A673 (cell line): ENCODE data around the gene GNAT1. TPM values are rescaled to one million over a fixed set of nuclear protein-coding genes. Genes with fewer than 3 reads are reported as not detected.

ENCODE experiments used
- BruUV-seq: library from RNA; stranded (reverse); fragments of 400-500 nt; replicated peaks from 2 replicates; lab custom pipeline; 2021; lab: Mats Ljungman, UMichigan
- CTCF ChIA-PET: fragments of 300-600 bp; sonication (Branson Sonifier 250); formaldehyde crosslinking; loops from one replicate; lab custom pipeline; 2022; ENCODE audit warnings: antibody characterized with exemption; lab: Charles Lee
- POLR2A ChIA-PET: fragments of 300-600 bp; sonication (Branson Sonifier 250); formaldehyde crosslinking; loops from one replicate; lab custom pipeline; 2022; ENCODE audit warnings: antibody characterized with exemption; ENCODE audit not compliant: low non-redundant PET; lab: Charles Lee
- DNase-seq: peaks from one replicate; pipeline ENCODE4 v3.0.0-alpha.2; 2015; ENCODE audit warnings: low spot score
- H3K27ac ChIP-seq: fragments of 200-600 bp; sonication (generic); 2 replicates; pipeline ENCODE4 v1.5.1; 2016; ENCODE audit warnings: mixed run types, low read depth, mild to moderate bottlenecking, mixed read lengths, antibody characterized with exemption, low read length; ENCODE audit not compliant: poor library complexity, severe bottlenecking
- H3K27me3 ChIP-seq: fragments of 200-600 bp; sonication (generic); replicated peaks from 2 replicates; pipeline ENCODE4 v1.6.1; 2017; ENCODE audit warnings: mixed run types, low read depth, mild to moderate bottlenecking, mixed read lengths, antibody characterized with exemption, low read length; ENCODE audit not compliant: insufficient read depth, poor library complexity
- H3K36me3 ChIP-seq: fragments of 200-600 bp; sonication (generic); 2 replicates; pipeline ENCODE4 v1.6.1; 2016; ENCODE audit warnings: mixed run types, mild to moderate bottlenecking, mixed read lengths, antibody characterized with exemption, low read length; ENCODE audit not compliant: insufficient read depth, poor library complexity, severe bottlenecking
- H3K4me1 ChIP-seq: fragments of 200-600 bp; sonication (generic); 2 replicates; pipeline ENCODE4 v1.6.1; 2017; ENCODE audit warnings: mixed run types, mild to moderate bottlenecking, mixed read lengths, antibody characterized with exemption, low read length; ENCODE audit not compliant: insufficient read depth, poor library complexity, severe bottlenecking
- H3K4me3 ChIP-seq: fragments of 200-600 bp; sonication (generic); 2 replicates; pipeline ENCODE4 v1.5.1; 2016; ENCODE audit warnings: low read depth, mixed run types, mild to moderate bottlenecking, mixed read lengths, low read length; ENCODE audit not compliant: poor library complexity, severe bottlenecking
- H3K9me3 ChIP-seq: fragments of 200-600 bp; sonication (generic); 2 replicates; pipeline ENCODE4 v1.6.1; 2016; ENCODE audit warnings: mixed run types, low read depth, mild to moderate bottlenecking, mixed read lengths, antibody characterized with exemption, low read length; ENCODE audit not compliant: poor library complexity, severe bottlenecking
- EZH2 ChIP-seq: fragments of 200-600 bp; sonication (generic); IDR thresholded peaks from 2 replicates; pipeline ENCODE4 v1.6.1; 2017; ENCODE audit warnings: borderline replicate concordance, low read depth, mild to moderate bottlenecking, mixed read lengths, antibody characterized with exemption, low read length; ENCODE audit not compliant: poor library complexity, severe bottlenecking
- intact Hi-C: fragments of 100-400 bp; cut with micrococcal nuclease; formaldehyde crosslinking; loops from one replicate; pipeline ENCODE4 v1.10.0; 2022; ENCODE audit not compliant: unreplicated experiment
- total RNA-seq: library from RNA; stranded (reverse); gene quantifications from 2 replicates; pipeline ENCODE4 v1.2.3, GENCODE V29; 2021
- TF ChIP-seq, protein P1 (sequence below): fragments of 300-800, 200-600 bp; sonication (generic); conservative IDR thresholded peaks from 2 replicates; pipeline ENCODE4 v1.5.1; 2017; ENCODE audit warnings: low read depth, mild to moderate bottlenecking, antibody characterized with exemption, low read length, moderate library complexity, mixed read lengths

Gene GNAT1
- total RNA-seq, 1 experiment from 2014 or later, result not detected

DNA sequence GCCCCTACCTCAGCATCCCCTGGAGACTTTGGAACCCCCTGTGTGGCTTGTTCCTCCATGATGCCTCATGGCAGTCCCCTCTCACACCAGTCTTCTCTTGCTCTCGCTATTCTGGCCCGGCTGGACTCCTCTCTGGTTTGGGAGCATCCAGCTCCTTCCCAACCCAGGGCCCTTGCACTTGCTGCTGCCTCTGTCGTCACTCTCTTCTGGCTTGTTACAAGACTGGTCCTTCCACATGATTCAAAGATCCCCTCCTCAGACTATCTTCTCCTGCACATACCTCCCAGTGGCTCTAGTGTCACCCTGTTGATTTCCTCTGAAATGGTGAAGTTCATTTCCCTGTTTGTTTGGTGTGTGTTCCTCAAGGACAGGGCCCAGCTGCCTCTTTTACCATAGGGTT, 38.1 kb downstream of the GNAT1 start:
- ChIA-PET CTCF (no interaction called here), POLR2A (no interaction called here)
- no peak overlapping the region for H3K27ac ChIP-seq
- TF ChIP-seq EZH2, result no peak
- TF ChIP-seq, protein P1, sequence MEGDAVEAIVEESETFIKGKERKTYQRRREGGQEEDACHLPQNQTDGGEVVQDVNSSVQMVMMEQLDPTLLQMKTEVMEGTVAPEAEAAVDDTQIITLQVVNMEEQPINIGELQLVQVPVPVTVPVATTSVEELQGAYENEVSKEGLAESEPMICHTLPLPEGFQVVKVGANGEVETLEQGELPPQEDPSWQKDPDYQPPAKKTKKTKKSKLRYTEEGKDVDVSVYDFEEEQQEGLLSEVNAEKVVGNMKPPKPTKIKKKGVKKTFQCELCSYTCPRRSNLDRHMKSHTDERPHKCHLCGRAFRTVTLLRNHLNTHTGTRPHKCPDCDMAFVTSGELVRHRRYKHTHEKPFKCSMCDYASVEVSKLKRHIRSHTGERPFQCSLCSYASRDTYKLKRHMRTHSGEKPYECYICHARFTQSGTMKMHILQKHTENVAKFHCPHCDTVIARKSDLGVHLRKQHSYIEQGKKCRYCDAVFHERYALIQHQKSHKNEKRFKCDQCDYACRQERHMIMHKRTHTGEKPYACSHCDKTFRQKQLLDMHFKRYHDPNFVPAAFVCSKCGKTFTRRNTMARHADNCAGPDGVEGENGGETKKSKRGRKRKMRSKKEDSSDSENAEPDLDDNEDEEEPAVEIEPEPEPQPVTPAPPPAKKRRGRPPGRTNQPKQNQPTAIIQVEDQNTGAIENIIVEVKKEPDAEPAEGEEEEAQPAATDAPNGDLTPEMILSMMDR, result no peak
- DNase-seq, result no peak
- no peak overlapping the region for H3K4me3 ChIP-seq
- intact Hi-C loops, result no loop called here
- H3K27me3 ChIP-seq, result no peaks in the 10 kb centered on the region
- no peaks in the 10 kb centered on the region for H3K9me3 ChIP-seq
- peaks cover 8% of the 10 kb centered on the region for H3K4me1 ChIP-seq
- no TSS peak for BruUV-seq
- no peaks in the 10 kb centered on the region for H3K36me3 ChIP-seq

DNA sequence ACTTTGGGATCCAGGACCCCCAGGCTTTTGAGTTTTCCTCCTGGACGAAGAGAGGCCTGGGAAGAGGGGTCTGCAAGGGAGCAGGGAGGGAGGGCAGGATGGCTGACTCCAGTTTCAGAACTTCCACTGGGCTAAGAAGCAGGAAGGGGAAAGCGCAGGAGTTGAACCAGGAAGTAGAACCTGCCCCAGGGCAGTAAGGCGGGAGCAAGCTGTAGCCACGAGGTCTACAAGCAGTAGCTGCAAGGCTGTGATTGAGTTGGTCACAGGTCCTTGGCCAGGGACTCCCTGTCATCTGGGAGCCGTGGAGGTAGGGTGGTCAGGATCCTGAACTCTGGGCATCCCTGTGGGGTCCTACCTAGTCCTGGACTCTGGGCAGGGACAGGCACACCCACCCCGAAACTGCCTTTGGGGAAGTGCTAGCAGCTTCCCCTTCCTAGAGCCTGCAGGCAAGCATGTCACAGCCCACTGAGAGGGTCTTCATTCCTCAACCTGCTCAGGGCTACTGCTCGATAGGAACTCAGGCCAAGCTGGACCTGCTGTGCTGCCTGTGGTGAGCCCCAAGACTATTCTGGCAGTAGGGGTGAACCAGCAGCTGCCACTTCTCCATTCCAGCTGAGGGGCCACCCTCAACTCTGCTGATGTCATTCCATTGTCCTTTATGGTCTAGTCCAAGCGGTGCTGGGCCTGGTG, 38.8 kb downstream of the GNAT1 start:
- no peak overlapping the region for H3K4me3 ChIP-seq
- no peaks in the 10 kb centered on the region for H3K36me3 ChIP-seq
- POLR2A ChIA-PET, result interaction anchor here (0.6 kb wide), 1 partner anchor 28 kb away, joined by 5 read pairs; no protein-coding TSS in a partner anchor
- H3K9me3 ChIP-seq, result no peaks in the 10 kb centered on the region
- H3K27ac ChIP-seq, result no peak overlapping the region
- DNase-seq, result no peak
- TF ChIP-seq, protein P1, result no peak
- CTCF ChIA-PET, result interaction anchor here (1.0 kb wide), 1 partner anchor 29 kb away, joined by 3 read pairs; no protein-coding TSS in a partner anchor
- no peaks in the 10 kb centered on the region for H3K27me3 ChIP-seq
- intact Hi-C loops, result no loop called here
- BruUV-seq, result no TSS peak
- peaks cover 8% of the 10 kb centered on the region for H3K4me1 ChIP-seq

DNA sequence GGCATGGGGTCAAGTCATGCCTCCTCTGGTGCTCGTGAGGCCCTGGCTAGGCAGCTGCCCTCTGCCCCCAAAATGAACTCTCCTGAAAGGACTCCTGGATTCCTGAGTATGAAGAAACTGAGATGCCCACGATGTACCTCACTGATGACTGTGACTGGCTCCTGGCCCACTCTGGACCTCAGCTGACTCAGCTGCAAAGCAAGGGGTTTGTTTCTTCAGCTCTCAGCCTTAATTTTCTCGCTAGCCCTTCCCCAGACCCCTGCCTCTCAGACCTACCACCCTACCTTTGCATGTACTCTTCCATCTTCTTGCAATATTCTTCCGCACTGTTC, 39.4 kb downstream of the GNAT1 start:
- CTCF ChIA-PET, result interaction anchor here (1.0 kb wide), 1 partner anchor 28 kb away, joined by 3 read pairs; no protein-coding TSS in a partner anchor
- intact Hi-C loops, result no loop called here
- no peak overlapping the region for H3K4me3 ChIP-seq
- H3K27me3 ChIP-seq, result no peaks in the 10 kb centered on the region
- no peaks in the 10 kb centered on the region for H3K9me3 ChIP-seq
- H3K27ac ChIP-seq, result no peak overlapping the region
- peaks cover 8% of the 10 kb centered on the region for H3K4me1 ChIP-seq
- POLR2A ChIA-PET, result no interaction called here
- no TSS peak for BruUV-seq
- no peak for DNase-seq
- H3K36me3 ChIP-seq, result no peaks in the 10 kb centered on the region
- TF ChIP-seq, protein P1, result no peak
- no peak for TF ChIP-seq EZH2
